CD4-positive, alpha-beta T cell (primary cell): ENCODE measurements around the gene C19orf67. TPM values are rescaled to one million over a fixed set of nuclear protein-coding genes. Genes with fewer than 3 reads are reported as not detected.

Experiments
- ATAC-seq: fragments of 200-7000 bp; cut with Tn5 transposase; one replicate; pipeline ENCODE4 v1.10.0; 2022; ENCODE audit warnings: mild to moderate bottlenecking; ENCODE audit not compliant: poor library complexity
- CTCF ChIA-PET: fragments of 350-600 bp; sonication (Branson Sonifier 250); formaldehyde crosslinking; loops from one replicate; lab custom pipeline; 2021; ENCODE audit warnings: antibody characterized with exemption, inconsistent platforms; lab: Charles Lee
- POLR2A ChIA-PET: fragments of 350-600 bp; sonication (Branson Sonifier 250); formaldehyde crosslinking; loops from one replicate; lab custom pipeline; 2021; ENCODE audit warnings: antibody characterized with exemption, inconsistent platforms; lab: Charles Lee
- DNase-seq, 14 experiments: peaks; one replicate each; pipeline ENCODE4 v3.0.0-alpha.2; 2013 to 2020; ENCODE audit warnings: mixed read lengths in 2 of 14
- H3K27ac ChIP-seq, 2 donors: one replicate each; pipeline versions ENCODE4 v1.5.1 to v1.7.0; 2013; ENCODE audit warnings: low read length in 2 of 2, low read depth in 1 of 2, mild to moderate bottlenecking in 1 of 2
- H3K27me3 ChIP-seq, 2 experiments: 1 replicate in 1 of 2; 2 replicates in 1 of 2; pipeline versions ENCODE4 v1.6.1 to v1.7.0; 2013; ENCODE audit warnings: low read length in 2 of 2, control low read depth in 1 of 2, mild to moderate bottlenecking in 1 of 2, moderate library complexity in 1 of 2; ENCODE audit not compliant: insufficient read depth in 2 of 2, control insufficient read depth in 1 of 2
- H3K36me3 ChIP-seq: one replicate; pipeline ENCODE4 v1.6.1; 2013; ENCODE audit warnings: low read length, control low read depth; ENCODE audit not compliant: insufficient read depth
- H3K4me1 ChIP-seq: one replicate; pipeline ENCODE4 v1.6.1; 2013; ENCODE audit warnings: low read length, control low read depth; ENCODE audit not compliant: insufficient read depth
- H3K4me3 ChIP-seq: one replicate; pipeline ENCODE4 v1.5.1; 2013; ENCODE audit warnings: mild to moderate bottlenecking, low read length, moderate library complexity
- H3K9me3 ChIP-seq, 2 experiments: 1 replicate in 1 of 2; 2 replicates in 1 of 2; pipeline versions ENCODE4 v1.6.1 to v1.7.0; 2013; ENCODE audit warnings: low read length in 2 of 2, mild to moderate bottlenecking in 2 of 2, control low read depth in 1 of 2, moderate library complexity in 1 of 2; ENCODE audit not compliant: control insufficient read depth in 1 of 2, insufficient read depth in 1 of 2
- H3K27ac Mint-ChIP-seq: one replicate; pipeline ENCODE4 v1.8.0; 2020; ENCODE audit warnings: mixed read lengths
- H3K27me3 Mint-ChIP-seq: one replicate; pipeline ENCODE4 v1.8.0; 2021; ENCODE audit warnings: mixed read lengths
- H3K36me3 Mint-ChIP-seq: one replicate; pipeline ENCODE4 v1.8.0; 2021; ENCODE audit warnings: low read depth, mixed read lengths
- H3K4me1 Mint-ChIP-seq: one replicate; pipeline ENCODE4 v1.8.0; 2021; ENCODE audit warnings: low read depth, mixed read lengths
- H3K4me3 Mint-ChIP-seq: one replicate; pipeline ENCODE4 v1.8.0; 2020; ENCODE audit warnings: mild to moderate bottlenecking, mixed read lengths
- H3K9me3 Mint-ChIP-seq: one replicate; pipeline ENCODE4 v1.8.0; 2020; ENCODE audit warnings: mixed read lengths
- intact Hi-C, 2 experiments: fragments of 100-400 bp; cut with DNase I in 1 of 2; cut with micrococcal nuclease in 1 of 2; formaldehyde crosslinking; loops; one replicate each; pipeline versions ENCODE4 v1.15.1 to v1.9.0; 2023 to 2025; cut with DNase I, micrococcal nuclease
- total RNA-seq, 174 experiments: library from RNA in 2 of 174; stranded (reverse) in 2 of 174; gene quantifications; one replicate each; pipeline ENCODE4 v1.2.3 and lab custom pipeline; 2021 to 2026
- TF ChIP-seq, protein P1 (sequence below): fragments of 200-600 bp; IDR thresholded peaks from one replicate; pipeline ENCODE4 v1.8.0; 2022; ENCODE audit warnings: antibody characterized with exemption, mild to moderate bottlenecking

Gene C19orf67
- total RNA-seq, 2 experiments from 2014 or later: not detected

DNA sequence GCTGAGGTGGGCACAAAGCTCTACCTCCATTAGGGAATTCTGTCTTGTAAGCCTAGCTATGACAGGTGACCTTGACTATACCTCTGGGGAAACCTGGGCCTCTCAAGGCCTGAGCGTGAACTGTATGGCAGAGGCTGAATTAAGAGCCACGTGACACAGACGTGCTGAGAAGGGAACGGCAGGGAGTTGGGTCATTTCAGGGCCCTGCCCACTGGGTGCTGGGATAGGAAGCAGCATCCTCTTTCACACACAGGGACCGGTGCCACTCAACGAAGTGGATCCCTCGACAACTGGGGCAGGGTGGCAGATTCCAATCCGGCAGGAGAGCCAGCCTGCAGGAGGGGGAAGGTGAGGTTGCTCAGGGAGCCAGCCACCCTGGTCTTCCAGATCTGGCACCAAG, 41.6 kb upstream of the C19orf67 start:
- Histone ChIP-seq H3K9me3 (no peaks in the 10 kb centered on the region), H3K4me1 (no peaks in the 10 kb centered on the region), H3K27me3 (no peaks in the 10 kb centered on the region), H3K36me3 (no peaks in the 10 kb centered on the region), H3K4me3 (no peak overlapping the region), H3K27ac (no peak overlapping the region)
- no peaks in the 10 kb centered on the region for H3K36me3 Mint-ChIP-seq
- H3K27me3 Mint-ChIP-seq: no peaks in the 10 kb centered on the region
- H3K9me3 Mint-ChIP-seq: no peaks in the 10 kb centered on the region
- no peaks in the 10 kb centered on the region for H3K4me1 Mint-ChIP-seq
- TF ChIP-seq, protein P1, sequence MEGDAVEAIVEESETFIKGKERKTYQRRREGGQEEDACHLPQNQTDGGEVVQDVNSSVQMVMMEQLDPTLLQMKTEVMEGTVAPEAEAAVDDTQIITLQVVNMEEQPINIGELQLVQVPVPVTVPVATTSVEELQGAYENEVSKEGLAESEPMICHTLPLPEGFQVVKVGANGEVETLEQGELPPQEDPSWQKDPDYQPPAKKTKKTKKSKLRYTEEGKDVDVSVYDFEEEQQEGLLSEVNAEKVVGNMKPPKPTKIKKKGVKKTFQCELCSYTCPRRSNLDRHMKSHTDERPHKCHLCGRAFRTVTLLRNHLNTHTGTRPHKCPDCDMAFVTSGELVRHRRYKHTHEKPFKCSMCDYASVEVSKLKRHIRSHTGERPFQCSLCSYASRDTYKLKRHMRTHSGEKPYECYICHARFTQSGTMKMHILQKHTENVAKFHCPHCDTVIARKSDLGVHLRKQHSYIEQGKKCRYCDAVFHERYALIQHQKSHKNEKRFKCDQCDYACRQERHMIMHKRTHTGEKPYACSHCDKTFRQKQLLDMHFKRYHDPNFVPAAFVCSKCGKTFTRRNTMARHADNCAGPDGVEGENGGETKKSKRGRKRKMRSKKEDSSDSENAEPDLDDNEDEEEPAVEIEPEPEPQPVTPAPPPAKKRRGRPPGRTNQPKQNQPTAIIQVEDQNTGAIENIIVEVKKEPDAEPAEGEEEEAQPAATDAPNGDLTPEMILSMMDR: no peak
- ChIA-PET CTCF (interaction anchor here (2.7 kb wide), 1 partner anchor 9 kb away, joined by 8 read pairs; the partner anchor contains the start of gene ASF1B), POLR2A (no interaction called here)
- DNase-seq (peak in 2 of 14 experiments; percentile 45 to 48), ATAC-seq (no peak)
- H3K4me3 Mint-ChIP-seq: no peak overlapping the region
- intact Hi-C loops: no loop called here
- no peak overlapping the region for H3K27ac Mint-ChIP-seq

DNA sequence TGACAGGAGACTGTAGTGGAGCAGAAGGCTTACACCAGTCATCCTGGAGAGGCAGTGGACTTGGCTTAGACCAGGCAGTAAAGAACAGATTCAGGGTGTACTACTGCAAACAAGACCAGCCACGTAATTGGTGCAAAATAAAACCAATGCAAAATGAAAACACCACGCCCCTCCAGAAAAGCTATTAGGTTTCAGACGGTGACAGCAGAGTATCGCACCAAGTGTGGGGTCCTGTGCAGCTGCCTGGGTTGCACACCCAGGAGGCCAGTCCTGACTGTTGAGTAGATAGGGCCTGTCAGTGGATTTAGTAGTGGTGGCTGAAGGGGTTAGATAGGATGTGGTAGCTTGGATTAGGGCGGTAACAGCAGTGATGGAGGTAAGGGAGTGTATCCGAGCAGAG, 37.3 kb upstream of the C19orf67 start:
- CTCF ChIA-PET: interaction anchor here (1.2 kb wide), 1 partner anchor 14 kb away, joined by 4 read pairs; the partner anchor contains the start of gene ASF1B
- TF ChIP-seq, protein P1: no peak
- Mint-ChIP-seq H3K27me3 (no peaks in the 10 kb centered on the region), H3K36me3 (no peaks in the 10 kb centered on the region), H3K9me3 (no peaks in the 10 kb centered on the region), H3K4me3 (no peak overlapping the region), H3K27ac (no peak overlapping the region), H3K4me1 (peaks cover 9% of the 10 kb centered on the region)
- intact Hi-C loops: no loop called here
- no peaks in the 10 kb centered on the region for H3K27me3 ChIP-seq
- no peaks in the 10 kb centered on the region for H3K36me3 ChIP-seq
- H3K4me3 ChIP-seq: no peak overlapping the region
- no peaks in the 10 kb centered on the region for H3K9me3 ChIP-seq
- POLR2A ChIA-PET: interaction anchor here (1.3 kb wide), 1 partner anchor 14 kb away, joined by 3 read pairs; no protein-coding TSS in a partner anchor
- DNase-seq: no peak
- H3K27ac ChIP-seq: no peak overlapping the region
- ATAC-seq: no peak
- H3K4me1 ChIP-seq: peaks cover 14% of the 10 kb centered on the region

DNA sequence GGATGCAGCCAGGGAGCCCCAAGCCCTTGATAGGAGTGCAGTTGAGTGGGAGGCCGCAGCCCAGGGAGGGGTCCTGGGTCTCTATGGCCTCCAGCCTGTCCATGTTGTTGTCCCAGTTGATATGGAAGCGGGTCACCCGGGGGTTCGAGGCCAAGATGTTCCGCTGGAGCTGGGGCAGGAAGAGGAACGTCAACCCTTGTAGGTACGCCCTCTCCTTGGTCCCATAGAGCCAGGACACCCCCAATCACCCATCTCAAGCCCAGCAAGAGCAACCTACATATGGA, 34.9 kb upstream of the C19orf67 start:
- Mint-ChIP-seq H3K27me3 (no peaks in the 10 kb centered on the region), H3K4me3 (no peak overlapping the region), H3K4me1 (peaks cover 31% of the 10 kb centered on the region), H3K36me3 (peaks cover 13% of the 10 kb centered on the region), H3K27ac (no peak overlapping the region), H3K9me3 (no peaks in the 10 kb centered on the region)
- ChIA-PET CTCF (no interaction called here), POLR2A (no interaction called here)
- TF ChIP-seq, protein P1: no peak
- no peaks in the 10 kb centered on the region for H3K36me3 ChIP-seq
- no peak for DNase-seq
- no peak overlapping the region for H3K4me3 ChIP-seq
- no peaks in the 10 kb centered on the region for H3K27me3 ChIP-seq
- H3K4me1 ChIP-seq: peaks cover 32% of the 10 kb centered on the region
- ATAC-seq: no peak
- H3K9me3 ChIP-seq: no peaks in the 10 kb centered on the region
- intact Hi-C loops: no loop called here
- no peak overlapping the region for H3K27ac ChIP-seq
